PC-3 (cell line): Measurements from ENCODE around the gene DLG2. TPM values are rescaled to one million over a fixed set of nuclear protein-coding genes. Genes with fewer than 3 reads are reported as not detected.

Experiments used
- ATAC-seq: fragments of 200-7000 bp; cut with Tn5 transposase; 2 replicates; pipeline ENCODE4 v1.9.1; 2020; ENCODE audit warnings: mild to moderate bottlenecking, moderate library complexity
- BruUV-seq: library from RNA; stranded (reverse); fragments of 400-500 nt; replicated peaks from 2 replicates; lab custom pipeline; 2021; lab: Mats Ljungman, UMichigan
- CTCF ChIA-PET: fragments of 300-600 bp; sonication (Branson Sonifier 250); formaldehyde crosslinking; loops from one replicate; lab custom pipeline; 2022; ENCODE audit warnings: antibody characterized with exemption; lab: Charles Lee
- POLR2A ChIA-PET: fragments of 300-600 bp; sonication (Branson Sonifier 250); formaldehyde crosslinking; loops from one replicate; lab custom pipeline; 2022; ENCODE audit warnings: antibody characterized with exemption; ENCODE audit not compliant: unreplicated experiment; lab: Charles Lee
- DNase-seq: peaks from one replicate; pipeline ENCODE4 v3.0.0-alpha.2; 2015
- H2AFZ ChIP-seq: fragments of 300-600 bp; sonication (generic); 2 replicates; pipeline ENCODE4 v1.6.0; 2016; ENCODE audit warnings: antibody characterized with exemption, low read length
- H3F3A ChIP-seq: fragments of 300-600 bp; sonication (generic); one replicate; pipeline ENCODE4 v1.6.0; 2017; ENCODE audit warnings: antibody characterized with exemption, low read length, control low read depth, mild to moderate bottlenecking; ENCODE audit not compliant: unreplicated experiment
- H3K27ac ChIP-seq: fragments of 300-600 bp; sonication (generic); 2 replicates; pipeline ENCODE4 v1.5.1; 2016; ENCODE audit warnings: mild to moderate bottlenecking, low read length
- H3K27me3 ChIP-seq: fragments of 300-600 bp; sonication (generic); 2 replicates; pipeline ENCODE4 v1.6.1; 2016; ENCODE audit warnings: low read length, mixed read lengths
- H3K36me3 ChIP-seq: fragments of 300-600 bp; sonication (generic); 2 replicates; pipeline ENCODE4 v1.6.1; 2016; ENCODE audit warnings: low read depth, mixed run types, low read length, mixed read lengths
- H3K4me1 ChIP-seq: fragments of 300-600 bp; sonication (generic); 2 replicates; pipeline ENCODE4 v1.5.1; 2016; ENCODE audit warnings: low read length; ENCODE audit not compliant: insufficient read depth
- H3K4me2 ChIP-seq: fragments of 300-600 bp; sonication (generic); 2 replicates; pipeline ENCODE4 v1.6.0; 2016; ENCODE audit warnings: low read length
- H3K4me3 ChIP-seq: fragments of 300-600 bp; sonication (generic); 2 replicates; pipeline ENCODE4 v1.5.1; 2016; ENCODE audit warnings: mild to moderate bottlenecking, low read length, mixed read lengths
- H3K79me2 ChIP-seq: fragments of 300-600 bp; sonication (generic); 2 replicates; pipeline ENCODE4 v1.6.1; 2017; ENCODE audit warnings: low read length, mixed read lengths
- H3K9ac ChIP-seq: fragments of 300-600 bp; sonication (generic); 2 replicates; pipeline ENCODE4 v1.6.0; 2016; ENCODE audit warnings: mild to moderate bottlenecking, low read length
- H3K9me2 ChIP-seq: fragments of 300-600 bp; sonication (generic); replicated peaks from 2 replicates; pipeline ENCODE4 v1.6.1; 2016; ENCODE audit warnings: mixed run types, low read length, mixed read lengths
- H3K9me3 ChIP-seq: fragments of 300-600 bp; sonication (generic); 2 replicates; pipeline ENCODE4 v1.6.1; 2016; ENCODE audit warnings: low read length, mixed read lengths
- H4K20me1 ChIP-seq: fragments of 300-600 bp; sonication (generic); 2 replicates; pipeline ENCODE4 v1.6.1; 2016; ENCODE audit warnings: low read length, mixed read lengths
- EZH2 ChIP-seq: fragments of 300-600 bp; sonication (generic); IDR thresholded peaks from one replicate; pipeline ENCODE4 v1.6.1; 2017; ENCODE audit warnings: antibody characterized with exemption, mild to moderate bottlenecking, low read length; ENCODE audit not compliant: unreplicated experiment
- EZH2phosphoT487 ChIP-seq: fragments of 300-600 bp; sonication (generic); IDR thresholded peaks from 2 replicates; pipeline ENCODE4 v1.6.1; 2018; ENCODE audit warnings: mild to moderate bottlenecking, antibody characterized with exemption, low read length, borderline replicate concordance
- intact Hi-C: fragments of 100-400 bp; cut with micrococcal nuclease; formaldehyde crosslinking; loops from 2 replicates; pipeline ENCODE4 v1.9.0; 2023
- total RNA-seq: library from RNA; depleted of rRNA; stranded (reverse); fragments of >200 nt; gene quantifications from 2 replicates; pipeline ENCODE4 v1.2.3, GENCODE V29; 2014
- TF ChIP-seq, protein P1 (sequence below): fragments of 300-600 bp; sonication (generic); conservative IDR thresholded peaks from 2 replicates; pipeline ENCODE4 v1.5.1; 2017; ENCODE audit warnings: antibody characterized with exemption, low read depth, mild to moderate bottlenecking, low read length

DLG2 gene
- total RNA-seq, 1 experiment from 2014 or later: 0.58 TPM

DNA sequence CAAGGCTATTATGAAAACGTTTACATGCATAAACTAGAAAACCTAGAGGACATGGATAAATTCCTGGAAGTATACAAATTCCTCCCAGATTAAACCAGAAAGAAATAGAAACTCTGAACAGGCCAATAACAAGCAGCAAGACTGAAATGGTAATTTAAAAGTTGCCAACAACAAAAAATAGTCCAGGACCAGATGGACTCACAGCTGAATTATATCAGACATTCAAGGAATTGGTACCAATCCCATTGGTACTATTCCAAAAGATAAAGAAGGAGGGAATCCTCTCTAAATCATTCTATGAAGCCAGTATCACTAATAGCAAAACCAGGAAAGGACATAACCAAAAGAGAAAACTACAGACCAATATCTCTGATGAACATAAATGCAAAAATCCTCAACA is 236.0 kb downstream of the DLG2 start:
- POLR2A ChIA-PET: no interaction called here
- TF ChIP-seq EZH2: no peak
- TF ChIP-seq, protein P1, sequence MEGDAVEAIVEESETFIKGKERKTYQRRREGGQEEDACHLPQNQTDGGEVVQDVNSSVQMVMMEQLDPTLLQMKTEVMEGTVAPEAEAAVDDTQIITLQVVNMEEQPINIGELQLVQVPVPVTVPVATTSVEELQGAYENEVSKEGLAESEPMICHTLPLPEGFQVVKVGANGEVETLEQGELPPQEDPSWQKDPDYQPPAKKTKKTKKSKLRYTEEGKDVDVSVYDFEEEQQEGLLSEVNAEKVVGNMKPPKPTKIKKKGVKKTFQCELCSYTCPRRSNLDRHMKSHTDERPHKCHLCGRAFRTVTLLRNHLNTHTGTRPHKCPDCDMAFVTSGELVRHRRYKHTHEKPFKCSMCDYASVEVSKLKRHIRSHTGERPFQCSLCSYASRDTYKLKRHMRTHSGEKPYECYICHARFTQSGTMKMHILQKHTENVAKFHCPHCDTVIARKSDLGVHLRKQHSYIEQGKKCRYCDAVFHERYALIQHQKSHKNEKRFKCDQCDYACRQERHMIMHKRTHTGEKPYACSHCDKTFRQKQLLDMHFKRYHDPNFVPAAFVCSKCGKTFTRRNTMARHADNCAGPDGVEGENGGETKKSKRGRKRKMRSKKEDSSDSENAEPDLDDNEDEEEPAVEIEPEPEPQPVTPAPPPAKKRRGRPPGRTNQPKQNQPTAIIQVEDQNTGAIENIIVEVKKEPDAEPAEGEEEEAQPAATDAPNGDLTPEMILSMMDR: no peak
- TF ChIP-seq EZH2phosphoT487: no peak
- Histone ChIP-seq H3K4me3 (no peak overlapping the region), H3K4me2 (no peak overlapping the region), H2AFZ (no peak overlapping the region), H3K9ac (no peak overlapping the region), H4K20me1 (no peaks in the 10 kb centered on the region), H3K27me3 (no peaks in the 10 kb centered on the region), H3K27ac (no peak overlapping the region), H3F3A (no peaks in the 10 kb centered on the region), H3K79me2 (no peaks in the 10 kb centered on the region), H3K36me3 (no peaks in the 10 kb centered on the region), H3K4me1 (peaks cover 9% of the 10 kb centered on the region; the same call in 1 of the 2 replicates), H3K9me3 (no peaks in the 10 kb centered on the region), H3K9me2 (no peaks in the 10 kb centered on the region)
- ATAC-seq (no peak), DNase-seq (no peak)
- intact Hi-C loops: no loop called here
- CTCF ChIA-PET: no interaction called here
- no TSS peak for BruUV-seq

DNA sequence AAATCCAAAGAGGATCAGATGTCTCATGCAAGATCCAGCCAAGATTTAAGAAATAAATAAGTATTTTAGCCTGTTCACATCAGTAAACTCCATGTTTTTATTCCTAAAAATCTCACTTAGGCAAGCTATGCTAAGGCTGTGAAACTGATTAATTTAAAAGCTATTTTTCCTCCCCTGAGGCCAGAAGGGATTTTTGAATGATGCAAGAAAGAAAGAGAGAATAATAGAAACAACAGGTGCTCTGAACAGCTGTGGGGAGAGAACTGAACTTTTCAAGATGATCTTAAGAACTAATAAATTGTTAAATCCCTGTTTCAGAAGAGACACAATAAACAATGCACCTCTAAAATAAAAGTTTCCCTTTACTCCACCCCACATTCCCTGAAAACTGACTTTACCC is 241.6 kb downstream of the DLG2 start:
- H3K4me3 ChIP-seq: no peak overlapping the region
- H3K36me3 ChIP-seq: no peaks in the 10 kb centered on the region
- H4K20me1 ChIP-seq: no peaks in the 10 kb centered on the region
- H3K27me3 ChIP-seq: peaks cover 7% of the 10 kb centered on the region; the same call in 1 of the 2 replicates
- TF ChIP-seq EZH2phosphoT487 (no peak), EZH2 (no peak)
- TF ChIP-seq, protein P1: no peak
- intact Hi-C loops: no loop called here
- H3F3A ChIP-seq: no peaks in the 10 kb centered on the region
- POLR2A ChIA-PET: interaction anchor here (0.6 kb wide), 1 partner anchor 109 kb away, joined by 6 read pairs; no protein-coding TSS in a partner anchor
- H2AFZ ChIP-seq: no peak overlapping the region
- H3K4me2 ChIP-seq: no peak overlapping the region
- H3K9me3 ChIP-seq: no peaks in the 10 kb centered on the region
- H3K27ac ChIP-seq: no peak overlapping the region
- no peaks in the 10 kb centered on the region for H3K4me1 ChIP-seq
- no peak for DNase-seq
- no peaks in the 10 kb centered on the region for H3K9me2 ChIP-seq
- peak; percentile 22; the same call in 1 of the 2 replicates for ATAC-seq
- CTCF ChIA-PET: no interaction called here
- BruUV-seq: no TSS peak
- H3K79me2 ChIP-seq: no peaks in the 10 kb centered on the region
- no peak overlapping the region for H3K9ac ChIP-seq

DNA sequence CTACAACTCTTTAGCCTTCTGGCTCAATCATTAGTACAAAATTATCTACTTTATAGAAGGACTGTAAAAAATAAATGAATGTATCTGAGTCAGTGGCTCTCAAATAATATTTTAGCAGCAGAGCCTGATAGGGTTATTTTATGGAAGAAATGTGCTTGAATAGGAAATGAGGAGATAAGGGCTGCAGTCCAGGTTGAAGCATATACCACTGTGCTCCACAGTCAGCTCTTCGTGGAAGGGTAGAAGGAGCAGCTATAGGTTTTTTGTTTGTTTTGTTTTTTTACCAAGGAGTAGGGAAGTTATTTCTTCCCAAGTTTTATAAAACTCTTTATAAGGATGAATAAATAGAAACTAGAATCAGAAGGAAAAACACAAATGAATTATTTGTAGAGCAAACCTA is 242.0 kb downstream of the DLG2 start:
- Histone ChIP-seq H3K4me1 (no peaks in the 10 kb centered on the region), H3F3A (no peaks in the 10 kb centered on the region), H3K36me3 (no peaks in the 10 kb centered on the region), H3K27ac (no peak overlapping the region), H3K4me3 (no peak overlapping the region), H3K9me2 (no peaks in the 10 kb centered on the region), H3K79me2 (no peaks in the 10 kb centered on the region), H2AFZ (no peak overlapping the region), H3K27me3 (peaks cover 8% of the 10 kb centered on the region; the same call in 1 of the 2 replicates), H3K4me2 (no peak overlapping the region), H3K9ac (no peak overlapping the region), H4K20me1 (no peaks in the 10 kb centered on the region), H3K9me3 (no peaks in the 10 kb centered on the region)
- ATAC-seq: peak; percentile 37
- intact Hi-C loops: no loop called here
- TF ChIP-seq EZH2phosphoT487 (no peak), EZH2 (no peak)
- TF ChIP-seq, protein P1: no peak
- CTCF ChIA-PET: no interaction called here
- POLR2A ChIA-PET: interaction anchor here (0.6 kb wide), 1 partner anchor 109 kb away, joined by 6 read pairs; no protein-coding TSS in a partner anchor
- BruUV-seq: no TSS peak
- no peak for DNase-seq
